ENCODE measurements around the gene MCM10.
"Not testable (repeated sequence)": the region's sequence is repeated elsewhere in the genome, so short reads cannot be mapped to it uniquely, and the experiment has no call there.

MCM10 gene

DNA sequence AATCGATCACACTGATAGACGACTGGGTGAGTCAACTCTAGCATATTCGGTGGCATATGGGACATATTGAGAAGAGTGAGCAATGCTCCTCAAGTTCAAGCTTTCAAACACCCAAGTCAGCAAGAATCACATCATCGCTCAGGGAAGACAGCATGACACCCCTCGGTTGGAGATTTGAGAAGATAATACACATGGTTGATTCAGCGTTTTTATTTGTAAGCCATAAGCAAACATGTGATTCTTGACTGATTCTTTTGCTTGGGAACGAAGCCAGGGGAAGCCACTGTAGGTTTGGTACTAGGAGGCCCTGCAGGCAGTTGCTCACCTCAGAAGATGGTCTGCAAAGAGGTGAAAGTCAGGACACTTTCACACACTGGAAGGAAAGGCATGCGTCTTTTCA is 60.2 kb downstream of the MCM10 start:
- no peak for DNase-seq (ENCODE audit: low read depth in 2 of 2)

DNA sequence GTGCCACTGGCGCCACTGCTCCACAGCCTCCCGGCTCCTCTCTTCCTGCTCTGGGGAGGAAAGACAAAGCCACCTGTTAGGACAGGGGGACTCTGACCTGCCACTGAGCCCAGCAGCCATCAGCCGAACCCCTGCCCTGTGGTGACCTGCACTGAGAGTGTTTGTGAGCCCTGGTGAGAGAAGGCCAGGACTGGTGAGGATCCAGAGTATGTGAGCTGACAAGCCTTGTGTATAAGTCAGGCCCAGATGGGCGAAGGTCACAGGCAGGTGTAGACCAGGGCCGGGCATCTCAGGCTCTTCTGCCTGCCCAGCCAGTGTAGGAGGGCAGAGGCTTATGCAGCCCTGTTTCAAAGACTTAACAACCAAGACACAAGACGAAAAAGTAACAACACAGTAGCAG is 60.8 kb downstream of the MCM10 start:
- no peak for DNase-seq (ENCODE audit: low read depth in 2 of 2)

DNA sequence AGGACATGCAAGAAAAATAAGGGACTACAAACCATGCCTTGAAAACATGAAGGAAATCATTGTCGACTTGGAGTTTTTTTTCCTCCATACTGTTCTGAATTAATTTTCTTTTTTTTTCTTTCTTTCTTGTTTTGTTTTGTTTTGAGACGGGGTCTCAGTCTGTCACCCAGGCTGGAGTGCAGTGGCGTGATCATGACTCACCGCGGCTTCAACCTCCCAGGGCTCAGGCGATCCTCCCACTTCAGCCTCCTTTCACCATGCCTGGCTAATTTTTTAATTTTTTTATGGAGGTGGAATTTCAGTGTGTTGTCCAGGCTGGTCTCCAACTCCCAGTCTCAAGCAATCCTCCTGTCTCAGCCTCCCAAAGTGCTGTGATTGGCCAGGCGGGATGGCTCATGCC is 61.2 kb downstream of the MCM10 start:
- no peak for DNase-seq (ENCODE audit: low read depth in 2 of 2)

DNA sequence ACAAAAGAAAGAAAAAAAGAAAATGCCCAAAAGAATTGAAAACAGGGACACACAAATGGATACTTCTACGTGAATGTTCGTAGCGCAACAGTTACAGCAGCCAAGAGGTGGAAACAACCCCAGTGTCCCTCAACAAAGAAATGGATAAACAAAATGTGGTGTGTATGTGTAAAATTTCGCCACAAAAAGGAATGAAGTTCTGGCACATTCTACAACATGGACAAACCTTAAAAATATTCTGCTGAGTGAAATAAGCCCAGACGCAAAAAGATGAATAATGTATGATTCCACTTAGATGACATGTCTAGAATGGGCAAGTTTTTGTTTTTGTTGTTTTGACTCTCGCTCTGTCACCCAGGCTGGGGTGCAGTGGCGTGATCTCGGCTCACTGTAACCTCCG is 61.9 kb downstream of the MCM10 start:
- DNase-seq (ENCODE audit: low read depth in 2 of 2) = no peak

DNA sequence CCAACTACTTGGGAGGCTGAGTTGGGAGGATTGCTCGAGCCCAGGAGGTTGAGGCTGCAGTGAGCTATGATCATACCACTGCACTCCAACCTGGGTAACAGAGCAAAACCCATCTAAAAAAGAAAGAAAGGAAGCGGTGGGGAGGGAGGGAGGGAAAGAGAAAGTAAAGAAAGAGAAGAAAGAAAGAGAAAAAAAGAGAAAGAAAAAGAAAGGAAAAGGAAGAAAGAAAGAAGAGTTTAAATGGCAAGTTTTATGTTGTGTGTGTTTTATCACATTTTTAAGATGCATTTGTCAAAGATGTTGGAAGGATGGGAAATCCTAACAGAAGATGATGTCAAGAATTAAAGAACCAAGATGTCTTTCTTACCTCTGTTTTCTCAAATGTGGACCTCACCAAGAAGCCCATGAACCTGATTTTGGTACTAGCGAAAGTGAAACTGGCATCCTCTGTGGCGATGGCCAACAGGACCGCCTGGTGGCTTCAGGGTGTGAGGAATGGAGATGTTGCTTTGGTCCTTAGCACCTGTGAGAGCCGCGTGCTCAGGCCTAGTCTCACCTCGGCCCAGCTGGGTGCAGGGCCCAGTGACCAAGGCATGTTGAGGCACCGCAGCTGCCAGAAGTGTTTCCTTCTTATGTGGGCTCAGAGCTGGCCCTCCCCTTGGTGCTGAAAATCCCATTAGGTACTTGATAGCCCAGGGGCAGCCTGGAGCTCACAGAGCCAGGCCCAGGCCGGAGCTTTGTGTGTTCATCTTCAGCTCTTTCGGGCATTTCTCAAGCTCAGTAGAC is 63.0 kb downstream of the MCM10 start:
- DNase-seq (ENCODE audit: low read depth in 2 of 2) = no peak

DNA sequence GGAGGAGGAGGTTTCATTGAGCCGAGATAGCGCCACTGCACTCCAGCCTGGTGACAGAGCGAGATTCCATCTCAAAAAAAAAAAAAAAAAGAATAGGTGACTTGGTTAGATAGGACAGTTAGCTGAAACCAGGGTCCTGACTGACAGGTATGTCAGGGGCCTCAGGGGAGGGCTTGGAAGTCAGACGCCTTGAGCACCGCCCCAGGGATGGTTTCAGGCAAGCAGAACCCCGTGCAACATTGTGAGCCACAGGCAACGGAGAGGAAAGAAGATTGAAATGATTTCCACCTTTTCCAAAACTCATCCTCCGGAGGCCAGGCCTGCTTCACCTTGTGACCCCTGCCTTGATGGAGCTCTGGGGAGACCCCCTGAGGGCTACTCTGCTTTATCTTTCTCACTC is 64.2 kb downstream of the MCM10 start:
- no peak for DNase-seq (ENCODE audit: low read depth in 2 of 2)

DNA sequence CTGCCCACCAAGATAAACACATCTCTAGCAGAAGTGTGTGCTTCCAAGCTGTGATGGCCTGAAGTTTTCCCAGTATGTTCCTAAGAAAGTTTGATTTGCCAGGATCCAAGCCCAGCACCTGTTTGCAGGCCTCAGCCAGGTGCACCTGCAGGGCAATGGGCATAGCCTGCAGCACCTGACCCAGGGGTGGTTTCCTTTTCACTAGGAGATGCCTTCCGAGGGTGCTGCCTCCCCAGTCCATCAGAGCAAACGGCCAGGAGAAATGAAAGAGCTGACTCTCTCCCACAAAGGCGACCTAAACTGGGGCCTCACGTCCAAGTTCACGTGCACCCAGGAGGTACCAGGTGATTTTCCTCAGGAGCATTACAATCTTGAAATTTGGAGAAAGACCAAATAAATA is 65.7 kb downstream of the MCM10 start:
- no peak for DNase-seq (ENCODE audit: low read depth in 2 of 2)

DNA sequence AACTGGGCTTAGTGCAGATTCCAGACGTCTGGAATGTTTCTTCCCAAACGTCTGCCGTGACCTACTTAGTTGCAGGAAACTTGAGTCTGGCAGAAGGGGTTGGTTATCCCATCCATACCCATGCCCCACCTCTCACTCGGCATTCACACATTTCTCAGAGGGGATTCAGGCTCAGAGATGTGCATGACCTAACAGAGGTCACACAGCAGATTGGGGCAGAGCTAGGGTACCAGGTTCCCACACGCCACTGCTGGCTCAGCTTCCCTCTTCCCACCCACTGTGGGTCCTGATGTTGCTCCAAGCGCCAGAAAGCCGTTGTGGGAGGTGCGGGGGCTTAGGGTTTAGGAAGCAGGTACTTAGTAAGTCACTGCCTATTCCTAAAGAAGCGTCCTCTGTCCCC is 69.8 kb downstream of the MCM10 start:
- no peak for DNase-seq (ENCODE audit: low read depth in 2 of 2)

DNA sequence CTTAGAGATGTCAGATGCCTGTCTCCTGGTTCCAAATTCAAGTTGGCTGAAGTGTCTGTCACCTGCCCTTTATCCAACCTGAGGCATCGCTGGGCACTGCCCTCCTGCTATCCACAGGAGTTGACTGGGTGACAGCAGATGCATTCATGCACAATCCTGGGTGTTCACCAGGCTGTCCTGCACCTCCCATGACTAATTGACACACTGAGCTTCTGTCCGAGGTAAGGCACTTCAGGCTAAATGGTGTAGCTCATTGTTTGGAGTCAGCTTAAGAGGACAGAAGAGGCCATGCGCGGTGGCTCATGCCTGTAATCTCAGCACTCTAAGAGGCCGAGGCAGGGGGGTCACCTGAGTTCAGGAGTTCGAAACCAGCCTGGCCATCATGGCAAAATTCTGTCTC is 70.5 kb downstream of the MCM10 start:
- no peak for DNase-seq (ENCODE audit: low read depth in 2 of 2)

DNA sequence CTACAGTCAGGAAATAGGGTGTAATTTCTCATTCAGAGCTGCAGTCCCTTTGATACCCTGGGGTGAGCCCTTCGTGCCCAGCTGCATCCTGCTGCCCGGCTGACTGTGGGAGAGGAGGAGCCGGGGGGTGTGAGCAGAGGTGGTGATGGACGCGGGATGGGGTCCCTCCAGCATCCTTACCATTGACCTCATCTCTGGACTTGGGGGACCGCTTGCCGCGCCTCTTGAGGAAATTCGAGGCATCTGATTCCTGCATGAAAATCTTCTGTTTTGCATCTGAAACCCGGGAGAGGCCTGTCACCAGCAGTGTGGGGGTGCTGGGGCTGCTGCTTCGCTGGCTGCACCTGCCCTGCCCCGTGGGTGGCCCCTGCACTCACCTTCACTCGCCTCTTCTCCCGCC is 72.0 kb downstream of the MCM10 start:
- no peak for DNase-seq (ENCODE audit: low read depth in 2 of 2)

DNA sequence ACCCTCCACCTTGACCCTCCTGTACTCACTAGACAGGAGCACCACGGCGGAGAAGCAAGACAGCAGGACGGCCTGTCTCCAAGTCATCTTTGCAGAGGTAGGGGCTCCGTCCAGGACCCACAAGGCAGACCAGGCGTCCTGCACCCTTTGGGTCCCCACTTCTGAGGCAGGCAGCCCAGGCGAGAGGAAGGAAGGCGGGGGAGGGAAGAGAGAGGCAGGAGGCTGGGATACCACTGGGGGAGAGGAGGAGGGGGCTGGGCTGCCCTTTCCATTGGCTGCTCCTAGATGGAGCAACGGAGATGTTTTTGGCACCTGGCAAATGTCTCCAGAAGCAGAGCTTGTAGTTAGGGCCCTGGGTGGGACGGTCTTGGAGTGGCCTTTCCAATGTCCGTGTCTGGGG is 72.8 kb downstream of the MCM10 start, which contains the start of gene UCMA:
Gene UCMA (minus strand): TSS at position 203 of the 400 bp plus-strand sequence. CDS start 116 bp downstream, at position 87.
- DNase-seq (ENCODE audit: low read depth in 2 of 2) = no peak

DNA sequence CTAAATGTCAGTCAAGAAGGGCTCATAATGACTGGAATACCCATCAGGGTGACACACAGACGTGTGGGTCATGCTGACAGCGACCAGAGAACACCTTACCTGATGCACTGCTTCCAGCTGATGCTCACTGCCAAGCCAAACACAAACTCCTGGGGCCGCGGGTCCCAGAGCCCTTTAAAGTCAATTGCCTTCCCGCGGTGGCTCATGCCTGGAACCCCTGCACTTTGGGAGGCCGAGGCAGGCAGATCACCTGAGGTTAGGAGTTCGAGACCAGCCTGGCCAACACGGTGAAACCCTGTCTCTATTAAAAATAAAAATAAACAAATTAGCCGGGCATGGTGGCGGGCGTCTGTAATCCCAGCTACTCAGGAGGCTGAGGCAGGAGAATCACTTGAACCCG is 73.4 kb downstream of the MCM10 start:
- DNase-seq (ENCODE audit: low read depth in 2 of 2) = not testable (repeated sequence)

DNA sequence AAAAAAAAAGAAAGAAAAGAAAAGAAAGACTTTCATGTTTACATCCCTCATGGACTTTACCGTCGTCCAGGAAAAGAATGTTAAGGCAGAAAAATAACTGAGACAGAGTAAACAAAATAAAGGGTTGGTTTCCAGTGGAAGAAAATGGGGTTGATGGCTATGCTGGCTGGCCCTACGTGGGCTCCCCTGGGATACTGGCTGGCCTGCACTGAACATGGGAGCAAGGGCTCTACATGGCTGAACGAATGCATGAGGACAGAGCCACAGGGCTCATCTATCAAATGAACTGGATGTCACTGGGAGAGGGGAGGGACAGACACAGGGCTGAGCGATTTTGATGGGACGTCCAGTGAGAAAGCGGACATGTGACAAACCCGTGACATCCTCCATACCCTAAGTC is 75.3 kb downstream of the MCM10 start:
- DNase-seq (ENCODE audit: low read depth in 2 of 2) = no peak

DNA sequence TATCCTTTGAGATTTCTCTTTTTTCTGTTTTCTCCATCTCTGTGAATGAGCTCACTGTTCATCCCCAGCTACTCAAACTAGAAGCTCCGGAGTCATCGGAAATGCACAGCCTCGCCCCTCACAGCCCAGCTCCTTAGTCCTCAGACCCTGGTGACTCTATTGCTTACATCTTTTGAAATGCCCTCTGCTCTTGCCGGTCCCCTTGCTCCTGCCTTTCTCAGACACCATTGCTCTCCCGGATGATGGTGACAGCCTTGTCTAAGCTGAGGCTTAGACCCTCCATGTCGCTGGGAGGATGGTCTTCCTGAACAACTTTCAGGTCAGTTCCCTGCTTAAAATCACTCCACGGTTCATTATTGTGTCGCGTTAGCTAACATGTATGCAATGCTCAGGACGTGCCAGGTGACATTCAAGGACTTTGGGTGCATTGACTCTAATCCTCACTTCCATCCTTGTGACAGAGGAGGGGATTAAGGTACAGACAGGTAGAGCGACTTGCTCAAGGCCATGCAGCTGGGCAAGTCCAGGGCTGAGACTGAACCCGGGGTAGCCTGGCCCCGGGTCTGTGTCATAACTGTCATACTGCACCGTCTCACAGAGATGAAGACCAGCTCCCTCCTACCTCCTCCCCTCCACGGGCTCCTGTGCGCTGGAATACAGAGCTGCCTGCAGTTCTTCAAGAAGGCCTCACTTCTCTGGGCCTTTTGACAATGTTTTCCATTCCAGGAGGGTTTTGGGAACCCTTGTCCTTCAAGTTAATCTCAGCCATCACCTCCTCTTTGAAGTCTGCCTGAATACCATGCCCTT is 77.1 kb downstream of the MCM10 start:
- DNase-seq (ENCODE audit: low read depth in 2 of 2) = no peak

DNA sequence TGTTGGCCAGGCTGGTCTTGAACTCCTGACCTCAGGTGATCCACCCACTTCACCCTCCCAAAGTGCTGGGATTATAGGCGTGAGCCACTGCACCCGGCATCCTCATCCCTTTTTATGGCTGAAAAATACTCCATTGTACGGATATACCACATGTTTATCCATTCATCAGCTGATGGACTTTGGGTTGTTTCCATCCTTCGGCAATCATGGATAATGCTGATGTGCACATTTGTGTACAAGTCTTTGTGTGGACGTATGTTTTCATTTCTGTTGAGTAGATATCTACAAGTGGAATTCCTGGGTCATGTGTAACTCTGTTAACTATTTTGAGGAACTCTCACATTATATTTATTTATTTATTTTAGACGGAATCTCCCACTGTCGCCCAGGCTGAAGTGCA is 78.6 kb downstream of the MCM10 start:
- no peak for DNase-seq (ENCODE audit: low read depth in 2 of 2)

DNA sequence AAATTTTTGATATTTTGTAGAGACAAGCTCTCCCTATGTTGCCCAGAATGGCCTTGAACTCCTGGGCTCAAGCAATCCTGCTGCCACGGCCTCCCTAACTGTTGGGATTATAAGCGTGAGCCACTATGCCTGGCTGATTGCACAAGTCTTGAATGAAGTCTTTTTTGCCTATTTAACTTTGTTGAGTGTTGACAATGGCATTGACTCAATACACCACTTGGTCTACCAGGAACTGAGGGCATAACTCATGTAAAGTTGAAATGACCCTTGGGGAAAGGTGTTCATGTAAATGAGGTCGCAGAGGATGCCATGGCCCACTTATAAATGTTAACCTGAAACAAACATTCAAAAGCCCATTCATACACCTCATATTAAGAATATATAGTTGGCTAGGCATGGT is 80.3 kb downstream of the MCM10 start:
- no peak for DNase-seq (ENCODE audit: low read depth in 2 of 2)

DNA sequence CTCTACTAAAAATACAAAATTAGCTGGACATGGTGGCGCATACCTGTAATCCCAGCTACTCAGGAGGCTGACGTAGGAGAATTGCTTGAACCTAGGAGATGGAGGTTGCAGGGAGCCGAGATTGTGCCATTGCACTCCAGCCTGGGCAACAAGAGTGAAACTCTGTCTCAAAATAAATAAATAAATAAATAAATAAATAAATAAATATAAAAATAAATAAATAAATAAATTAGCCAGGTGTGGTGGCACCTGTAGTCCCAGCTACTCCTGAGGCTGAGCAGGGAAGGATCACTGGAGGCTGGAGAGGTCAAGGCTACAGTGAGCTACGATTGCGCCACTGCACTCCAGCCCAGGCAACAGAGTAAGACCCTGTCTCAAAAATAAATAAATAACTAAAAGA is 80.9 kb downstream of the MCM10 start:
- not testable (repeated sequence) for DNase-seq (ENCODE audit: low read depth in 2 of 2)

DNA sequence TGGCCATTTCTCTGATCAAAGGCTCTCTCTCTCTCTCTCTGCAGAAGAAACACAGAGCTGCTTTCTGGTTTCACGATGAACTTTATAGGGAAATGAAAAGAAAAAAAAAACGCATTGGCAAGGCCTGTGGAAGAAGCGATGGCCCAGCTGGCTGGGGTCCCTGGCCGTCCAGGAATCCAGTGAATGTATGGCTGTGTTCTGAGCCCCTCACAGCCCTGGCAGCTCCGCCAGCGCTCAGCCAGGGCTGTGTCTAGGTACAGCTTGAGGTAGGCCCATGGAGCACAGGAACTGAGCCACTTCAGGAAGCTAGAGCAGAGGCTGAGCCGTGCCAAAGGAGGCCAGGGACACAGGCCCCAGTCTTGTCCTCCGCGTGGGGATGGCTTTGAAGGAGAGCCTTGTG is 85.9 kb downstream of the MCM10 start:
- DNase-seq (ENCODE audit: low read depth in 2 of 2) = no peak

DNA sequence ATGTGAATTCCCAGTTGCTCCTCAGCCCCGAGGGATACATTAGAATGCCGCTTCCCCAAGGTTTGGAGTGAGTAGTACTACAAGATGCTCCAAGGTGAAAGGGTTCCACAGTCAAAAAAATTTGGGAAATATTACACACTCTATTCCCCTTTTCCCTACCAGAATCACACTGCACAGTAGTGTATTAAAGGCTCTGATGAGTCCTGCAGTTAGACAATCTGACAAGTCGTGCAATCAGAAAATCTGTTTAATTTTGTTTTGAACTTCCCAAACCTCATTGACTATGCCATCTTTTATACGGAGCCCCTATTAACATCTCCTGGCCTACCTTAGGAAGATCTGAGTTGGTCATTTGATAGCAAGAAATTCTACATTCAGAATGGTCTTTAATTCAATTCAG is 86.4 kb downstream of the MCM10 start:
- no peak for DNase-seq (ENCODE audit: low read depth in 2 of 2)

DNA sequence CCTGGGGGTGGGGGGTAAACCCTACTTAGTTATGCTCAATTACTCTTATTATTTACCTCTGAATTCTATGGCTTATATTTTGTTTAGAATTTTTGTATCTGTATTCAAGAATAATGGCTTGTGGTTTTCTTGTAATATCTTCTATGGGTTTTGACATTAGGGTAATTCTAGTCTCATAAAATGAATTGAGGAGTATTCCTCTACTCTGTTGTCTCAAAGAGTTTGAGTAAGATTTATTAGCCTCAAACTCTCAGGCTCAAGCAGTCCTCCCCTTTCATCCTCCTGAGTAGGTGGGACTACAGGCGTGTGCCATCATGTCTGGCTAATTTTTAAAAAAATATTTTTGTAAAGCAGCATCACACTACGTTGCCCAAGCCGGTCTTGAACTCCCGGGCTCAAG is 92.4 kb downstream of the MCM10 start:
- no peak for DNase-seq (ENCODE audit: low read depth in 2 of 2)

DNA sequence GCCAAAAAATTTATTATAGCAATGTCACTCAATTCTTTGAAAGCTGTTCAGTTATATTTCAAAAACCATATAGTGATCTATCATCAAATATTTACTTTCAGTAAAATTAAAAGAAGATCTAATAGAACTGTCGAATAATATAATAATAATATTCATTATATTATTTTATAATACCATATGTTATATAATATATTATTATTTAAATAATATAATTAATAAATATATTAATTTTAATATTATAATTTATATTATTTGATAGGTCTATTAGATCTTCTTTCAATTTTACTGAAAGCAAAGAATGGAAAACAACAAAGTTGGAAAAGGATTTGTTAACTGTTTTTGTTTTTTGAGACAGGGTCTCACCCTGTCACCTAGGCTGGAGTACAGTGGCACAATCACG is 95.3 kb downstream of the MCM10 start:
- no peak for DNase-seq (ENCODE audit: low read depth in 2 of 2)

DNA sequence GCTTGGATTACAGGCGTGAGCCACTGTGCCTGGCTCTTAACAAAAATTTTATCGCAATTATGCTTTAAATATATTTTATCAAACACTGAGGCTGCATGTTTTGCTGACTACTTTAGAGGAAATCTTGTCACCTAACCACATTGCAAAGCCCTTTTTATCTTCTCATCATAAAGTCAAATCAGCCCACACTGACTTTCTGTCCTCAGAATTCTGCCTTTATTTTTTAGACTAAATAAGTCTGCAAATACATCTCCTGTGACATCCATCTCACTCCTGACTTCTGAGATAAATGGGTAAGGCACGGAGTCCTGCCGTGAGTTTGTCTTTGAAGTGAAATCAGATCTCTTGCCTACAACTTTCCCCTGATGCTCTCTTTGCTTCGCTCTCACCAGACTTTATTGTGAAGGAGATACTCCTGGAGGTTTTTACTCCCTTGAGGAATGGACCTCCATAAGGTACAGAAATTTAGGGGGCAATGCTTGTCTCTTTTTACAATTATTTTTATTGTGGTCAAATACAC is 96.3 kb downstream of the MCM10 start:
- no peak for DNase-seq (ENCODE audit: low read depth in 2 of 2)

Measured in stimulated activated CD4-positive, alpha-beta T cell treated with anti-CD3 and anti-CD28 coated beads, Interleukin-15, amount 100 ng/mL, for 48 hours (primary cell).